Right kidney (tissue), 9 donors: Measurements from ENCODE around the gene BMP7.

ENCODE experiments used
- DNase-seq: peaks from one replicate; pipeline ENCODE4 v3.0.0-alpha.2; 2016
- long read RNA-seq, 8 donors: transcript quantifications; one replicate each; lab custom pipeline, GENCODE V29; 2026

Gene BMP7
- long read RNA-seq, donor 1, full-length matches to known transcripts: 28 of 28 reads
- long read RNA-seq, donor 1, partial matches to known transcripts: 0 of 28 reads
- long read RNA-seq, donor 1, other reads (novel, unspliced or antisense): 0 of 28 reads
- long read RNA-seq, donor 2, full-length matches to known transcripts: 29 of 44 reads
- long read RNA-seq, donor 2, partial matches to known transcripts: 15 of 44 reads
- long read RNA-seq, donor 2, other reads (novel, unspliced or antisense): 0 of 44 reads
- long read RNA-seq, donor 3, full-length matches to known transcripts: 18 of 18 reads
- long read RNA-seq, donor 3, partial matches to known transcripts: 0 of 18 reads
- long read RNA-seq, donor 3, other reads (novel, unspliced or antisense): 0 of 18 reads
- long read RNA-seq, donor 4, full-length matches to known transcripts: 34 of 40 reads
- long read RNA-seq, donor 4, partial matches to known transcripts: 6 of 40 reads
- long read RNA-seq, donor 4, other reads (novel, unspliced or antisense): 0 of 40 reads
- long read RNA-seq, donor 5, full-length matches to known transcripts: 38 of 38 reads
- long read RNA-seq, donor 5, partial matches to known transcripts: 0 of 38 reads
- long read RNA-seq, donor 5, other reads (novel, unspliced or antisense): 0 of 38 reads
- long read RNA-seq, donor 6, full-length matches to known transcripts: 48 of 56 reads
- long read RNA-seq, donor 6, partial matches to known transcripts: 8 of 56 reads
- long read RNA-seq, donor 6, other reads (novel, unspliced or antisense): 0 of 56 reads
- long read RNA-seq, donor 7, full-length matches to known transcripts: 65 of 71 reads
- long read RNA-seq, donor 7, partial matches to known transcripts: 6 of 71 reads
- long read RNA-seq, donor 7, other reads (novel, unspliced or antisense): 0 of 71 reads
- long read RNA-seq, donor 8, full-length matches to known transcripts: 25 of 25 reads
- long read RNA-seq, donor 8, partial matches to known transcripts: 0 of 25 reads
- long read RNA-seq, donor 8, other reads (novel, unspliced or antisense): 0 of 25 reads

- peak; percentile 87 for DNase-seq
Observed at GRCh38 chr20:57266291-57267157, at the start of gene BMP7. BMP7 (minus strand) TSS chr20:57266641; CDS start chr20:57266122, 519 bp downstream.

GRCh38 chr20:57315976-57316480 lies 49.6 kb upstream of the BMP7 start:
- DNase-seq: no peak

GRCh38 chr20:57315083-57315975 lies 48.9 kb upstream of the BMP7 start:
- no peak for DNase-seq

GRCh38 chr20:57313951-57314350 lies 47.5 kb upstream of the BMP7 start:
- no peak for DNase-seq

- no peak for DNase-seq
Observed at GRCh38 chr20:57313230-57313629, 46.8 kb upstream of the BMP7 start.

GRCh38 chr20:57312138-57312537 lies 45.7 kb upstream of the BMP7 start:
- DNase-seq: no peak

- no peak for DNase-seq
Observed at GRCh38 chr20:57310821-57311514, 44.5 kb upstream of the BMP7 start.

- no peak for DNase-seq
Observed at GRCh38 chr20:57309544-57310115, 43.2 kb upstream of the BMP7 start.

GRCh38 chr20:57308451-57309271 lies 42.2 kb upstream of the BMP7 start:
- DNase-seq: no peak

GRCh38 chr20:57306747-57307146 lies 40.3 kb upstream of the BMP7 start:
- no peak for DNase-seq

- no peak for DNase-seq
Observed at GRCh38 chr20:57301026-57301425, 34.6 kb upstream of the BMP7 start.

- DNase-seq: no peak
Observed at GRCh38 chr20:57298457-57298856, 32.0 kb upstream of the BMP7 start.

- no peak for DNase-seq
Observed at GRCh38 chr20:57294550-57294949, 28.1 kb upstream of the BMP7 start.

GRCh38 chr20:57293995-57294394 lies 27.6 kb upstream of the BMP7 start:
- no peak for DNase-seq

GRCh38 chr20:57292611-57293010 lies 26.2 kb upstream of the BMP7 start:
- DNase-seq: no peak

- DNase-seq: no peak
Observed at GRCh38 chr20:57291694-57292093, 25.3 kb upstream of the BMP7 start.

GRCh38 chr20:57291003-57291402 lies 24.6 kb upstream of the BMP7 start:
- DNase-seq: no peak

- DNase-seq: no peak
Observed at GRCh38 chr20:57290178-57290484, 23.7 kb upstream of the BMP7 start.
